Inflammatory macrophage treated with lipopolysaccharide for 1 hour (primary cell): ENCODE data around the gene SLC51B.

Experiments used
- DNase-seq, 2 donors: peaks; one replicate each; pipeline ENCODE4 v3.0.0-alpha.2; 2020 to 2022

The SLC51B gene

GRCh38 chr15:65042776-65043327 is 2.3 kb upstream of the SLC51B start:
- no peak for DNase-seq

- DNase-seq: peak; percentile 80 to 86
Observed at GRCh38 chr15:65044218-65044617, 969 bp upstream of the SLC51B start.

GRCh38 chr15:65048241-65048640 is 3.1 kb downstream of the SLC51B start:
- DNase-seq: no peak

GRCh38 chr15:65049418-65049840 is 4.2 kb downstream of the SLC51B start:
- DNase-seq: peak; percentile 87 to 96

GRCh38 chr15:65050270-65050669 is 5.1 kb downstream of the SLC51B start:
- DNase-seq: no peak

GRCh38 chr15:65051266-65051665 is 6.1 kb downstream of the SLC51B start:
- no peak for DNase-seq

- no peak for DNase-seq
Observed at GRCh38 chr15:65052956-65053355, 7.8 kb downstream of the SLC51B start.

- DNase-seq: peak; percentile 40 to 82
Observed at GRCh38 chr15:65054333-65055200, 9.4 kb downstream of the SLC51B start.

- no peak for DNase-seq
Observed at GRCh38 chr15:65055201-65055870, 10.1 kb downstream of the SLC51B start.

- no peak for DNase-seq
Observed at GRCh38 chr15:65056106-65056505, 10.9 kb downstream of the SLC51B start.

- no peak for DNase-seq
Observed at GRCh38 chr15:65056868-65057548, 11.8 kb downstream of the SLC51B start.

GRCh38 chr15:65057549-65057940 is 12.4 kb downstream of the SLC51B start:
- no peak for DNase-seq

- DNase-seq: no peak
Observed at GRCh38 chr15:65058394-65059368, 13.5 kb downstream of the SLC51B start.

- no peak for DNase-seq
Observed at GRCh38 chr15:65059369-65059750, 14.2 kb downstream of the SLC51B start.

GRCh38 chr15:65059931-65060596 is 14.9 kb downstream of the SLC51B start:
- no peak for DNase-seq

GRCh38 chr15:65060641-65061397 is 15.6 kb downstream of the SLC51B start:
- DNase-seq: no peak

- DNase-seq: no peak
Observed at GRCh38 chr15:65062061-65062460, 16.9 kb downstream of the SLC51B start.

- no peak for DNase-seq
Observed at GRCh38 chr15:65062726-65063125, 17.5 kb downstream of the SLC51B start.

GRCh38 chr15:65066001-65066634 is 20.9 kb downstream of the SLC51B start:
- DNase-seq: no peak

GRCh38 chr15:65066635-65067316 is 21.6 kb downstream of the SLC51B start:
- DNase-seq: no peak
